Lung (tissue), 12 donors: ENCODE data around the gene SNTG2. TPM values are rescaled to one million over a fixed set of nuclear protein-coding genes. Genes with fewer than 3 reads are reported as not detected.

Experiments
- ATAC-seq: fragments of 200-7000 bp; cut with Tn5 transposase; one replicate; pipeline ENCODE4 v1.9.1; 2020; ENCODE audit warnings: moderate number of reproducible peaks; ENCODE audit not compliant: insufficient read depth, low FRiP score
- DNase-seq, 3 donors: peaks; one replicate each; pipeline ENCODE4 v3.0.0-alpha.2; 2013 to 2017
- H3K27ac ChIP-seq, 2 donors: one replicate each; pipeline ENCODE4 v1.5.1; 2013; ENCODE audit warnings: mild to moderate bottlenecking in 2 of 2, moderate library complexity in 2 of 2, control low read depth in 1 of 2, inconsistent platforms in 1 of 2, low read depth in 1 of 2, low read length in 1 of 2
- H3K27me3 ChIP-seq, 3 donors: one replicate each; pipeline ENCODE4 v1.5.1; 2013; ENCODE audit warnings: low read length in 2 of 3; ENCODE audit not compliant: control insufficient read depth in 3 of 3, insufficient read depth in 3 of 3
- H3K36me3 ChIP-seq, 4 donors: one replicate each; pipeline ENCODE4 v1.5.1; 2013; ENCODE audit warnings: low read length in 4 of 4, mild to moderate bottlenecking in 1 of 4, moderate library complexity in 1 of 4; ENCODE audit not compliant: control insufficient read depth in 4 of 4, insufficient read depth in 4 of 4
- H3K4me1 ChIP-seq, 5 donors: one replicate each; pipeline ENCODE4 v1.5.1; 2013; ENCODE audit warnings: low read length in 5 of 5, mild to moderate bottlenecking in 2 of 5, moderate library complexity in 1 of 5; ENCODE audit not compliant: control insufficient read depth in 5 of 5, insufficient read depth in 5 of 5
- H3K4me3 ChIP-seq: one replicate; pipeline ENCODE4 v1.5.1; 2013; ENCODE audit warnings: mild to moderate bottlenecking, control low read depth, moderate library complexity
- H3K9ac ChIP-seq, 2 donors: one replicate each; pipeline ENCODE4 v1.5.1; 2013; ENCODE audit warnings: low read length in 2 of 2, control low read depth in 1 of 2; ENCODE audit not compliant: insufficient read depth in 1 of 2
- H3K9me3 ChIP-seq, 4 donors: one replicate each; pipeline ENCODE4 v1.5.1; 2013; ENCODE audit warnings: low read length in 3 of 4, mild to moderate bottlenecking in 1 of 4, moderate library complexity in 1 of 4; ENCODE audit not compliant: control insufficient read depth in 4 of 4, insufficient read depth in 3 of 4
- CTCF ChIP-seq: IDR thresholded peaks from 2 replicates; pipeline ENCODE4 v1.5.1; 2012; ENCODE audit warnings: mild to moderate bottlenecking; ENCODE audit errors: control extremely low read depth, extremely low read depth
- WGBS, 2 donors: extraction: QIAGEN DNeasy Blood & Tissue Kit; methylation state at CpG; one replicate each; pipeline ENCODE4 v1.1.7; 2013; 5-methylcytosine and 5-hydroxymethylcytosine counted together
- polyA plus RNA-seq, 2 donors: library from polyadenylated mRNA; stranded (reverse); fragments of 200-250 nt; gene quantifications; one replicate each; pipeline ENCODE4 v1.2.1, GENCODE V29; 2013
- total RNA-seq, 2 donors: library from RNA; depleted of rRNA in 1 of 2; stranded (reverse); fragments of >200 nt in 1 of 2; gene quantifications; one replicate each; pipeline ENCODE4 v1.2.1, GENCODE V29; 2014 to 2021
- donor health status: control.
- donor health status: control.
- donor health status: Bipolar disorder and iron deficiency.
- donor health status: healthy.
- donor health status: DM: yes; HTN: yes; CAD: no.

SNTG2 gene
- total and polyA plus RNA-seq, 4 donors, result 0.31 to 1.8 (median 1.2) TPM

- Histone ChIP-seq H3K4me3 (no peak overlapping the region), H3K4me1 (no peaks in the 10 kb centered on the region), H3K9me3 (peaks cover 0 to 21% (median 10%) of the 10 kb centered on the region in 4 donors), H3K27ac (no peak overlapping the region), H3K36me3 (no peaks in the 10 kb centered on the region), H3K27me3 (no peaks in the 10 kb centered on the region), H3K9ac (no peak overlapping the region)
- 96 to 100% methylated on average over 1 of the region's 1 CpG for WGBS, 2 donors
- ATAC-seq (no peak), DNase-seq (no peak)
- no peak for TF ChIP-seq CTCF
Observed at GRCh38 chr2:1348789-1349188, 398.1 kb downstream of the SNTG2 start.

GRCh38 chr2:1350111-1350510 is 399.5 kb downstream of the SNTG2 start:
- no peaks in the 10 kb centered on the region for H3K27me3 ChIP-seq
- H3K27ac ChIP-seq, result no peak overlapping the region
- H3K4me1 ChIP-seq, result no peaks in the 10 kb centered on the region
- 55 to 62% methylated on average over 5 of the region's 5 CpGs for WGBS, 2 donors
- H3K9ac ChIP-seq, result no peak overlapping the region
- no peaks in the 10 kb centered on the region for H3K36me3 ChIP-seq
- no peak for ATAC-seq
- no peak for TF ChIP-seq CTCF
- H3K9me3 ChIP-seq, result peaks cover 0 to 21% (median 10%) of the 10 kb centered on the region in 4 donors
- no peak overlapping the region for H3K4me3 ChIP-seq
- no peak for DNase-seq

DNA sequence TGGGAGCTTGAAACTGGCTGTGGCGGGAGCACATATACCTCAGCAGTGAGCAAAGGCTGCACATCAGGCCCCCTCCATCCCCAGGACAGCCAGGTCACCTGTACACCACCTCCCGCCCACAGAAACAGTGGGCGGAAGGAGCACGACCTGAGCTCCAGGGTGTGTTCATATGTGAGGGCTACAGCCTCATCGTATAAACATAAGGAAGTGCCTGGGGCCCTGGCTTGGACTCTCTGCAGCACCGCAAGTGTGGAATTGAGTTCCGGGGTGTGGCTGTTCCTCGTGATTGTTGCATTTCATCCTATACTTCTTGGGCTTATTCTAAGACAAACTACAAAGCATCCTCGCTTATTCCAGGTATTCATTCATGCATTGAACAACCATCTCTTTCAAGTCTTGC is 402.5 kb downstream of the SNTG2 start:
- H3K36me3 ChIP-seq, result no peaks in the 10 kb centered on the region
- no peaks in the 10 kb centered on the region for H3K27me3 ChIP-seq
- H3K4me1 ChIP-seq, result no peaks in the 10 kb centered on the region
- H3K4me3 ChIP-seq, result no peak overlapping the region
- DNase-seq, result no peak
- peaks cover 0 to 12% (median 9%) of the 10 kb centered on the region in 4 donors for H3K9me3 ChIP-seq
- H3K27ac ChIP-seq, result no peak overlapping the region
- TF ChIP-seq CTCF, result no peak
- ATAC-seq, result no peak
- WGBS, 2 donors, result 85 to 86% methylated on average over 9 of the region's 9 CpGs
- H3K9ac ChIP-seq, result no peak overlapping the region

- ATAC-seq (no peak), DNase-seq (no peak)
- H3K4me3 ChIP-seq, result no peak overlapping the region
- no peak overlapping the region for H3K27ac ChIP-seq
- no peaks in the 10 kb centered on the region for H3K27me3 ChIP-seq
- H3K9me3 ChIP-seq, result peaks cover 0 to 11% (median 9%) of the 10 kb centered on the region in 4 donors
- no peak for TF ChIP-seq CTCF
- H3K4me1 ChIP-seq, result no peaks in the 10 kb centered on the region
- no peak overlapping the region for H3K9ac ChIP-seq
- no peaks in the 10 kb centered on the region for H3K36me3 ChIP-seq
- WGBS, 2 donors, result 80 to 83% methylated on average over 10 of the region's 10 CpGs
Observed at GRCh38 chr2:1353543-1353942, 402.9 kb downstream of the SNTG2 start.
